ENCODE measurements around the gene SYT7. TPM values are rescaled to one million over a fixed set of nuclear protein-coding genes. Genes with fewer than 3 reads are reported as not detected.

The SYT7 gene
- total RNA-seq, 1 experiment from 2014 or later = 2.5 TPM

- Histone ChIP-seq H3K9me3 (ENCODE audit: control insufficient read depth, insufficient read depth, low read depth, low read length) (no peaks in the 10 kb centered on the region), H3K4me1 (ENCODE audit: control insufficient read depth, insufficient read depth, low read length) (no peaks in the 10 kb centered on the region), H3K27me3 (ENCODE audit: control insufficient read depth, insufficient read depth, low read length) (peaks cover 4% of the 10 kb centered on the region; the same call in 1 of the 2 replicates), H3K4me3 (ENCODE audit: low read depth in 2 of 2, low read length in 2 of 2) (no peak overlapping the region), H3K36me3 (ENCODE audit: control insufficient read depth, insufficient read depth, low read length) (no peaks in the 10 kb centered on the region), H3K27ac (ENCODE audit: low read length) (no peak overlapping the region)
- POLR2A ChIA-PET = no interaction called here
- CTCF ChIA-PET = no interaction called here
- in situ Hi-C loops (cut with HindIII; ENCODE audit: low pct_unique_long_range_greater_than_20kb, low sequenced_read_pairs) (no loop called here), intact Hi-C loops (cut with micrococcal nuclease; ENCODE audit: unreplicated experiment) (loop anchor here (10.0 kb wide), 1 partner anchor 67 kb away; no protein-coding TSS in a partner anchor)
- no peak for ATAC-seq
- no TSS peak for BruUV-seq (replicated peaks)
- TF ChIP-seq TCF7L2 (IDR thresholded peaks at IDR 0.05; ENCODE audit: low read depth, low read length) (no peak), REST (IDR thresholded peaks at IDR 0.05; ENCODE audit: insufficient read depth in 1 of 2, low read depth in 2 of 2, low read length in 1 of 2) (no peak), POLR2AphosphoS5 (IDR thresholded peaks at IDR 0.05; ENCODE audit: low read depth, low read length) (no peak), SIN3A (IDR thresholded peaks at IDR 0.05; ENCODE audit: borderline replicate concordance, insufficient read depth, low read depth, low read length) (no peak), CTCF (IDR thresholded peaks at IDR 0.05) (no peak)
- no peak for DNase-seq (ENCODE audit: low read depth, low spot score)
These were observed 69.5 kb downstream of the SYT7 start for GRCh38 chr11:61511383-61511782.

GRCh38 chr11:61510974-61511373, 69.9 kb downstream of the SYT7 start:
- Histone ChIP-seq H3K4me1 (ENCODE audit: control insufficient read depth, insufficient read depth, low read length) (no peaks in the 10 kb centered on the region), H3K9me3 (ENCODE audit: control insufficient read depth, insufficient read depth, low read depth, low read length) (no peaks in the 10 kb centered on the region), H3K27ac (ENCODE audit: low read length) (no peak overlapping the region), H3K4me3 (ENCODE audit: low read depth in 2 of 2, low read length in 2 of 2) (no peak overlapping the region), H3K27me3 (ENCODE audit: control insufficient read depth, insufficient read depth, low read length) (peaks cover 4% of the 10 kb centered on the region; the same call in 1 of the 2 replicates), H3K36me3 (ENCODE audit: control insufficient read depth, insufficient read depth, low read length) (no peaks in the 10 kb centered on the region)
- TF ChIP-seq POLR2AphosphoS5 (IDR thresholded peaks at IDR 0.05; ENCODE audit: low read depth, low read length) (no peak), REST (IDR thresholded peaks at IDR 0.05; ENCODE audit: insufficient read depth in 1 of 2, low read depth in 2 of 2, low read length in 1 of 2) (no peak), SIN3A (IDR thresholded peaks at IDR 0.05; ENCODE audit: borderline replicate concordance, insufficient read depth, low read depth, low read length) (no peak)
- in situ Hi-C loops (cut with HindIII; ENCODE audit: low pct_unique_long_range_greater_than_20kb, low sequenced_read_pairs) (no loop called here), intact Hi-C loops (cut with micrococcal nuclease; ENCODE audit: unreplicated experiment) (loop anchor here (10.0 kb wide), 1 partner anchor 66 kb away; no protein-coding TSS in a partner anchor)
- no peak for DNase-seq (ENCODE audit: low read depth, low spot score)
- POLR2A ChIA-PET = no interaction called here
- BruUV-seq (replicated peaks) = no TSS peak
- CTCF ChIA-PET = interaction anchor here (0.6 kb wide), 1 partner anchor 76 kb away, joined by 4 read pairs; no protein-coding TSS in a partner anchor
- ATAC-seq = no peak
